Cerebellar cortex (tissue), 1 donor: ENCODE measurements around the gene RARB.

Experiments
- DNase-seq: peaks from one replicate; pipeline ENCODE4 v3.0.0-alpha.2; 2015; ENCODE audit warnings: low spot score

The RARB gene

GRCh38 chr3:25578059-25578458 is 150.0 kb downstream of the RARB start:
- no peak for DNase-seq

GRCh38 chr3:25580534-25580933 is 152.5 kb downstream of the RARB start:
- DNase-seq = no peak

GRCh38 chr3:25581335-25581734 is 153.3 kb downstream of the RARB start:
- DNase-seq = no peak

GRCh38 chr3:25581823-25582222 is 153.8 kb downstream of the RARB start:
- DNase-seq = no peak

- DNase-seq = no peak
These were observed 154.2 kb downstream of the RARB start for GRCh38 chr3:25582242-25582641.

GRCh38 chr3:25583343-25583742 is 155.3 kb downstream of the RARB start:
- DNase-seq = no peak

GRCh38 chr3:25584011-25584789 is 156.1 kb downstream of the RARB start:
- no peak for DNase-seq

GRCh38 chr3:25585361-25586166 is 157.5 kb downstream of the RARB start:
- no peak for DNase-seq

- DNase-seq = no peak
These were observed 158.1 kb downstream of the RARB start for GRCh38 chr3:25586167-25586505.

- no peak for DNase-seq
These were observed 158.5 kb downstream of the RARB start for GRCh38 chr3:25586553-25586952.

GRCh38 chr3:25587094-25587493 is 159.0 kb downstream of the RARB start:
- no peak for DNase-seq

- no peak for DNase-seq
These were observed 159.5 kb downstream of the RARB start for GRCh38 chr3:25587526-25587925.

GRCh38 chr3:25587975-25588374 is 159.9 kb downstream of the RARB start:
- no peak for DNase-seq

GRCh38 chr3:25588441-25589103 is 160.5 kb downstream of the RARB start:
- DNase-seq = no peak

GRCh38 chr3:25589104-25589782 is 161.2 kb downstream of the RARB start:
- DNase-seq = no peak

- no peak for DNase-seq
These were observed 161.8 kb downstream of the RARB start for GRCh38 chr3:25589783-25590258.

- DNase-seq = no peak
These were observed 164.5 kb downstream of the RARB start for GRCh38 chr3:25592510-25592968.

GRCh38 chr3:25593001-25593400 is 164.9 kb downstream of the RARB start:
- no peak for DNase-seq

- peak; percentile 66 for DNase-seq
These were observed 166.0 kb downstream of the RARB start for GRCh38 chr3:25594007-25594502.

- no peak for DNase-seq
These were observed 169.6 kb downstream of the RARB start for GRCh38 chr3:25597535-25598101.

- no peak for DNase-seq
These were observed 175.6 kb downstream of the RARB start for GRCh38 chr3:25603703-25604102.
